ENCODE results near the gene METTL24.
"Not testable (repeated sequence)": the region's sequence is repeated elsewhere in the genome, so short reads cannot be mapped to it uniquely, and the experiment has no call there.

DNA sequence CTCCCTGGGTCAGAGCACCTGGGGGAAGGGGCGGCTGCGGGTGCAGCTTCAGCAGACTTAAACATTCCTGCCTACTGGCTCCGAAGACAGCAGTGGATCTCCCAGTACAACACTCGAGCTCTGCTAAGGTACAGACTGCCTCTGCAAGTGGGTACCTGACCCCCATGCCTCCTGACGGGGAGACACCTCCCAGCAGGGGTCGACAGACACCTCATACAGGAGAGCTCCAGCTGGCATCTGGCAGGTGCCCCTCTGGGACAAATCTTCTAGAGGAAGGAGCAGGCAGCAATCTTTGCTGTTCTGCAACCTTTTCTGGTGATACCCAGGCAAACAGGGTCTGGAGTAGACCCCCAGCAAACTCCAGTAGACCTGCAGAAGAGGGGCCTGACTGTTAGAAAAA lies 54.5 kb downstream of the METTL24 start:
- not testable (repeated sequence) for TF ChIP-seq EZH2, EZH2phosphoT487, CTCF (IDR thresholded peaks at IDR 0.05)
